Testis (tissue), 3 donors: ENCODE results near the gene ELOVL3. TPM values are rescaled to one million over a fixed set of nuclear protein-coding genes. Genes with fewer than 3 reads are reported as not detected.
A peak's percentile ranks its signal among the peaks of the same experiment; 100 is the strongest.
"Not testable (repeated sequence)": the region's sequence is repeated elsewhere in the genome, so short reads cannot be mapped to it uniquely, and the experiment has no call there.

Experiments
- DNase-seq: peaks from one replicate; pipeline ENCODE4 v3.0.0-alpha.2; 2019
- H3K27ac ChIP-seq, 2 donors: fragments of 200-600 bp; sonication (generic); one replicate each; pipeline ENCODE4 v1.5.1; 2019
- H3K27me3 ChIP-seq: fragments of 200-600 bp; sonication (generic); one replicate; pipeline ENCODE4 v1.5.1; 2019
- H3K36me3 ChIP-seq: fragments of 200-600 bp; sonication (generic); one replicate; pipeline ENCODE4 v1.5.1; 2017; ENCODE audit warnings: low read depth; ENCODE audit errors: missing control alignments
- H3K4me1 ChIP-seq: fragments of 200-600 bp; sonication (generic); one replicate; pipeline ENCODE4 v1.5.1; 2019
- H3K4me3 ChIP-seq, 2 donors: fragments of 200-600 bp; sonication (generic); one replicate each; pipeline ENCODE4 v1.5.1; 2017 to 2019
- H3K9me3 ChIP-seq: fragments of 200-600 bp; sonication (generic); one replicate; pipeline ENCODE4 v1.5.1; 2017
- POLR2A ChIP-seq: fragments of 450-650 bp; IDR thresholded peaks from one replicate; pipeline ENCODE4 v1.6.1; 2017; ENCODE audit warnings: antibody characterized with exemption, mild to moderate bottlenecking, moderate library complexity
- WGBS, 2 donors: methylation state at CpG; one replicate each; pipeline ENCODE4 v1.1.5; 2018; 5-methylcytosine and 5-hydroxymethylcytosine counted together
- intact Hi-C: fragments of 100-400 bp; cut with DNase I; formaldehyde crosslinking; loops from one replicate; pipeline ENCODE4 v1.15.1; 2023; ENCODE audit warnings: low total_unique reads
- polyA plus RNA-seq: library from polyadenylated mRNA; stranded (reverse); fragments of 350-450 nt; fragmentation: Illumina TruSeq; extraction: RNeasy Lipid Tissue Mini Kit (QIAGEN cat#74804); gene quantifications from one replicate; pipeline ENCODE4 v1.2.3, GENCODE V29; 2014; ENCODE audit warnings: low read depth, low replicate concordance; ENCODE audit not compliant: insufficient read depth
- total RNA-seq, 2 donors: library from RNA; depleted of rRNA; stranded (reverse); fragments of >200 nt; gene quantifications; one replicate each; pipeline ENCODE4 v1.2.3, GENCODE V29; 2016
- TF ChIP-seq, protein P1 (sequence below), 3 experiments: fragments of 450-650 bp in 2 of 3; fragments of 200-600 bp in 1 of 3; sonication (generic) in 1 of 3; IDR thresholded peaks; one replicate each; pipeline ENCODE4 v1.5.1; 2016 to 2019; ENCODE audit warnings: antibody characterized with exemption in 3 of 3, mild to moderate bottlenecking in 2 of 3, moderate library complexity in 1 of 3

ELOVL3 gene
- total and polyA plus RNA-seq, 3 donors from 2014 or later, result 1.5 to 5.0 (median 2.8) TPM

DNA sequence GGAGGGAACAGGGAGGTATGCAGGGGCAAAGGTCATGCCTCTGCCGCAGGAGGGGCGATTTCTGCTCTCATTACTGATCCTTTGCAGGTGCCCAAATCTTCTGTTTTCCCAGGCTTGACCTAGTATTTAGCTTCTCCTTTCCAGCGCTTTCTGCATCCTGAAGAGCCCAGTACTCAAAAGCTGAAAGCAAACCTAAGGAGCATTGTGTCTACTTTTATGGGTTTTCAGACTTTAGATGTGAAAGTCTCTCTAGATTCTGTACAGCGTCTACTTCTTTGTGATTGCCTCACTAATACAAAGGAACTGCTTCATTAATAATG, 19.8 kb downstream of the ELOVL3 start:
- no peak for DNase-seq
- Histone ChIP-seq H3K9me3 (no peaks in the 10 kb centered on the region), H3K4me3 (peak overlapping the region; percentile 71 to 95), H3K36me3 (no peaks in the 10 kb centered on the region), H3K27me3 (no peaks in the 10 kb centered on the region), H3K4me1 (peaks cover 39% of the 10 kb centered on the region), H3K27ac (peak overlapping the region; percentile 86 to 96)
- TF ChIP-seq, protein P1, sequence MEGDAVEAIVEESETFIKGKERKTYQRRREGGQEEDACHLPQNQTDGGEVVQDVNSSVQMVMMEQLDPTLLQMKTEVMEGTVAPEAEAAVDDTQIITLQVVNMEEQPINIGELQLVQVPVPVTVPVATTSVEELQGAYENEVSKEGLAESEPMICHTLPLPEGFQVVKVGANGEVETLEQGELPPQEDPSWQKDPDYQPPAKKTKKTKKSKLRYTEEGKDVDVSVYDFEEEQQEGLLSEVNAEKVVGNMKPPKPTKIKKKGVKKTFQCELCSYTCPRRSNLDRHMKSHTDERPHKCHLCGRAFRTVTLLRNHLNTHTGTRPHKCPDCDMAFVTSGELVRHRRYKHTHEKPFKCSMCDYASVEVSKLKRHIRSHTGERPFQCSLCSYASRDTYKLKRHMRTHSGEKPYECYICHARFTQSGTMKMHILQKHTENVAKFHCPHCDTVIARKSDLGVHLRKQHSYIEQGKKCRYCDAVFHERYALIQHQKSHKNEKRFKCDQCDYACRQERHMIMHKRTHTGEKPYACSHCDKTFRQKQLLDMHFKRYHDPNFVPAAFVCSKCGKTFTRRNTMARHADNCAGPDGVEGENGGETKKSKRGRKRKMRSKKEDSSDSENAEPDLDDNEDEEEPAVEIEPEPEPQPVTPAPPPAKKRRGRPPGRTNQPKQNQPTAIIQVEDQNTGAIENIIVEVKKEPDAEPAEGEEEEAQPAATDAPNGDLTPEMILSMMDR (IDR thresholded peaks at IDR 0.05), result no peak
- no peak for TF ChIP-seq POLR2A
- intact Hi-C loops, result no loop called here
- 0 to 1% methylated on average over 4 of the region's 4 CpGs for WGBS, 2 donors

DNA sequence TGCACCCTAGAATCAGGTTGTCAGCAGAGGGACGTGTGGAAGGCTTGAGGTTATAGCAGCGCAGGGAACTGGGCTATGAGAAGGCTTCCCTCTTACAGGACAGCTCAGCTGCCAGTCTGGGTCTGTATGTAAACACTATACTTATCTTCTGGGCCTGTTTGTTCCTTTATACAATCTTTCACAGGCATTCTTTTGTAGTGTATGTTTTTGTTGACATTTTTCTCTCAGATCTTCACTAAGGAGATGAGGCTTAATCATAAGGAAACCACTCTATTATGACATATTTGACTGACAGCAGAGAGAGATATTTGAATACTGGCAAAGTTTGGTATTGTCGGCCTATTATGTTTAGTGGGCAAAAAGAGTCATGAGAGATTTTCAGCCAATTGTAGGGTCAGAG, 20.2 kb downstream of the ELOVL3 start:
- H3K27ac ChIP-seq, result peak overlapping the region; percentile 86 to 96
- no peaks in the 10 kb centered on the region for H3K36me3 ChIP-seq
- WGBS, 2 donors, result 7 to 12% methylated on average over 3 of the region's 3 CpGs
- no peaks in the 10 kb centered on the region for H3K27me3 ChIP-seq
- intact Hi-C loops, result no loop called here
- no peak for DNase-seq
- H3K4me1 ChIP-seq, result peaks cover 35% of the 10 kb centered on the region
- H3K9me3 ChIP-seq, result no peaks in the 10 kb centered on the region
- TF ChIP-seq, protein P1 (IDR thresholded peaks at IDR 0.05), result no peak
- no peak for TF ChIP-seq POLR2A
- peak overlapping the region; percentile 71 to 95 for H3K4me3 ChIP-seq

DNA sequence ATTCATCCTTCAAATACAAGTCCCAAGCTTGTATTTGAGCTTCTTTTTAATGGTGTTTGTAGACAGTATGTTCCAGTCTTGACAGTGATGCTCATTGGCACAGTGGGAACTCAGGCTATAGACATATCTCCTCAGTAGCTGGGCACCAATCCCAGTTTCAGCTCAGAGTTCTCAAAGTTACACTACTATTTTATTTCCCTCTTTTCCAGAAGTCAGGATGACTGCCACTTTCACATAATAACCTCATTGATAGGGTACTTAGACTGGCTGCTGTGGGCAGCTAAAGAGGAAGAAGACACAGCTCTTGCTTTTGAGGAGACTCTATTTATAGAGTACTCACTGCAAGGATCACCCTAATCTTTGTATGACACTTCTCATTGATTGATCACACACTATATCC, 21.6 kb downstream of the ELOVL3 start:
- Histone ChIP-seq H3K4me3 (no peak overlapping the region), H3K36me3 (no peaks in the 10 kb centered on the region), H3K27me3 (no peaks in the 10 kb centered on the region), H3K9me3 (no peaks in the 10 kb centered on the region), H3K27ac (no peak overlapping the region), H3K4me1 (peaks cover 31% of the 10 kb centered on the region)
- no peak for DNase-seq
- TF ChIP-seq, protein P1 (IDR thresholded peaks at IDR 0.05), result no peak
- intact Hi-C loops, result no loop called here

DNA sequence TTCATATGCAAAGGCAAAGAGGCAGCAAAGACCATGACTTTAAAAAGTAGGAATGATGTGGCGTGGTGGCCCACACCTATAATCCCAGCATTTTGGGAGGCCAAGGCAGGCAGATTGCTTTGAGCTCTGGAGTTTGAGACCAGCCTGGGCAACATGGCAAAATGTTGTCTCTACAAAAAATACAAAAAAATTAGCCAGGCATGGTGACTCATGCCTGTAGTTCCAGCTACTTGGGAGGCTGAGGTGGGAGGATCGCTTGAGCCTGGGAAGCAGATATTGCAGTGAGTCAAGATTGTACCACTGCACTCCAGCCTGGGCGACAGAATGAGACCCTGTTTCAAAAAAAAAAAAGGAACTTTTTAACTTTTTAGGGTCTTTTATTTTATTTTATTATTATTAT, 26.4 kb downstream of the ELOVL3 start:
- H3K4me1 ChIP-seq, H3K4me3 ChIP-seq, H3K27me3 ChIP-seq, H3K27ac ChIP-seq, H3K36me3 ChIP-seq, intact Hi-C loops, H3K9me3 ChIP-seq, DNase-seq: not testable (repeated sequence)
- WGBS, 2 donors, result 88 to 89% methylated on average over 3 of the region's 3 CpGs

DNA sequence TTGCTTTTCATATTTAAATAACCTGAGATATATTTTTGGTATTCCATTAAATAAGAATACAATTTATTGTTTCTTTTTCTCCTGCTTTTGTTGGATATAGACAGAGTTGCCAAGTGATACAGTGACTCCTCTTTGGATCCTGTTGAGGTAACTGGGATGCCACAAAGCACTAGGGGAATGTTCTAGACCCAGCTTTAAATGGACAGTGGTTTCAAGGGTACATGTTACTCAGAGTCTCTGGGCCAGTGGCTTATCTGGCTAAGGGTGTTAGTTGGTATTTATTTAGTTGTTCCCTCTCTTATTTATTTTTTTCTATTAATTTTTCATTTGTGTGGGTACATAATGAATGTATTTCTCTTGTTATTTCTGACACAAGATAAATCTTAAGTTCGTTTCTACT, 28.3 kb downstream of the ELOVL3 start:
- 72 to 74% methylated on average over 1 of the region's 1 CpG for WGBS, 2 donors
- Histone ChIP-seq H3K27ac (no peak overlapping the region), H3K4me3 (no peak overlapping the region), H3K9me3 (no peaks in the 10 kb centered on the region), H3K27me3 (no peaks in the 10 kb centered on the region), H3K4me1 (no peaks in the 10 kb centered on the region), H3K36me3 (no peaks in the 10 kb centered on the region)
- DNase-seq, result no peak
- intact Hi-C loops, result no loop called here
- TF ChIP-seq POLR2A, result no peak
- TF ChIP-seq, protein P1 (IDR thresholded peaks at IDR 0.05), result no peak
